HL-60/S4 treated with phorbol 12-myristate 13-acetate at 8.2 ng/mL for 4 days and 3 days (cell line): ENCODE measurements around the gene SRPK3.

Source experiments
- in situ Hi-C: fragments of 300-500 bp; cut with MboI; formaldehyde crosslinking; loops from 2 replicates; pipeline ENCODE4 v1.15.0; 2022; ENCODE audit warnings: low sequenced_read_pairs

Gene SRPK3

GRCh38 chrX:153781428-153782047, 697 bp downstream of the SRPK3 start:
- in situ Hi-C loops, result no loop called here

- in situ Hi-C loops, result no loop called here
These were observed 1.5 kb downstream of the SRPK3 start for GRCh38 chrX:153782313-153782712.

- in situ Hi-C loops, result no loop called here
These were observed 2.0 kb downstream of the SRPK3 start for GRCh38 chrX:153782871-153783270.

- in situ Hi-C loops, result no loop called here
These were observed 2.7 kb downstream of the SRPK3 start for GRCh38 chrX:153783378-153784013.

- in situ Hi-C loops, result no loop called here
These were observed 3.6 kb downstream of the SRPK3 start for GRCh38 chrX:153784325-153784967.

GRCh38 chrX:153786669-153787068, 5.8 kb downstream of the SRPK3 start:
- in situ Hi-C loops, result no loop called here

GRCh38 chrX:153789654-153790053, 8.8 kb downstream of the SRPK3 start:
- in situ Hi-C loops, result no loop called here

GRCh38 chrX:153791104-153791852, 10.4 kb downstream of the SRPK3 start:
- in situ Hi-C loops, result no loop called here

GRCh38 chrX:153792368-153792767, 11.5 kb downstream of the SRPK3 start:
- in situ Hi-C loops, result no loop called here

GRCh38 chrX:153793291-153793690, 12.4 kb downstream of the SRPK3 start:
- in situ Hi-C loops, result no loop called here

- in situ Hi-C loops, result no loop called here
These were observed 13.4 kb downstream of the SRPK3 start, which contains the start of the genes IDH3G and SSR4 for GRCh38 chrX:153794018-153794896. Gene IDH3G (minus strand): TSS chrX:153794375. CDS start chrX:153794326, 49 bp downstream. Gene SSR4 (plus strand): TSS chrX:153794668. CDS start chrX:153794688, 20 bp downstream.

GRCh38 chrX:153794897-153795816, 14.3 kb downstream of the SRPK3 start:
- in situ Hi-C loops, result no loop called here

- in situ Hi-C loops, result no loop called here
These were observed 16.7 kb downstream of the SRPK3 start for GRCh38 chrX:153797415-153798015.

GRCh38 chrX:153799326-153799725, 18.5 kb downstream of the SRPK3 start:
- in situ Hi-C loops, result no loop called here

GRCh38 chrX:153800177-153800722, 19.4 kb downstream of the SRPK3 start:
- in situ Hi-C loops, result no loop called here

- in situ Hi-C loops, result no loop called here
These were observed 19.9 kb downstream of the SRPK3 start for GRCh38 chrX:153800746-153801145.

- in situ Hi-C loops, result no loop called here
These were observed 20.8 kb downstream of the SRPK3 start for GRCh38 chrX:153801669-153802068.

GRCh38 chrX:153802513-153803045, 21.7 kb downstream of the SRPK3 start:
- in situ Hi-C loops, result no loop called here
